ENCODE data around the gene TMEM203.
A peak's percentile ranks its signal among the peaks of the same experiment; 100 is the strongest.

The TMEM203 gene

DNA sequence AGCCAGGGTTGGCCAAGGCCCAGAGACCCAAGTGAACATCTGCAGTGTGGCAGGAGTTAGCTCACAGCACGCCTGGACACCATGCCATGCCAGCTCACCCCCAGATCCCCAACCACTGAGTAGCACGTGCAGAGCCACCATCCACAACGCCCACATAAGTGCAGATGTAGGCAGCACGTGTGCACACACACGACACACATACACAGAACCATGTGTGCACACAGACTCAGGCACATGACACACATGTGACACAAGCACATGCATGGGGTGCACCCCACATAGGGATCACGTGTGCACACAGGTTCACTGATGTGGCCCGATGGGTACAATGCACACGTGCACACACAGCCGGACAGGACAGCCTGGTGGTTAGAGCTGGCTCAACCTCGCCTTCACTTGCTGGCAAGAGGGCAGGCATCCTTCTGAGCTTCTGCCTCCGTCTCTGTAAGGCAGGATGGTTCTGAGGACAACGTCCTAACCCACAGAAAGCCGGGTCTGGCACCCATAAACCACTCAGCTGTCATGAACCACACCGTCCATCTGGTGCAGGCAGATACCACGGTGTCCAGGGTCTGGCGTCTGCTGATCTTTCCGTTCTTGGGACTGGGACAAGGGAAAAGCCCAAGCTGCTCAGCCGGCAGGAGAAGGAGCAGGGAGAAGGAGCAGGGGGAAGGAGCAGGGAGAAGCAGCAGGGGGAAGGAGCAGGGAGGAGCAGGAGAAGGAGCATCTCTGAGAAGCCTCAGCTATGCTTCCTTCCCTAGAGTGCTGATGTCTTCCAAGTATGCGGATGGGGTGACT is 47.6 kb downstream of the TMEM203 start:
- TF ChIP-seq, protein P1, sequence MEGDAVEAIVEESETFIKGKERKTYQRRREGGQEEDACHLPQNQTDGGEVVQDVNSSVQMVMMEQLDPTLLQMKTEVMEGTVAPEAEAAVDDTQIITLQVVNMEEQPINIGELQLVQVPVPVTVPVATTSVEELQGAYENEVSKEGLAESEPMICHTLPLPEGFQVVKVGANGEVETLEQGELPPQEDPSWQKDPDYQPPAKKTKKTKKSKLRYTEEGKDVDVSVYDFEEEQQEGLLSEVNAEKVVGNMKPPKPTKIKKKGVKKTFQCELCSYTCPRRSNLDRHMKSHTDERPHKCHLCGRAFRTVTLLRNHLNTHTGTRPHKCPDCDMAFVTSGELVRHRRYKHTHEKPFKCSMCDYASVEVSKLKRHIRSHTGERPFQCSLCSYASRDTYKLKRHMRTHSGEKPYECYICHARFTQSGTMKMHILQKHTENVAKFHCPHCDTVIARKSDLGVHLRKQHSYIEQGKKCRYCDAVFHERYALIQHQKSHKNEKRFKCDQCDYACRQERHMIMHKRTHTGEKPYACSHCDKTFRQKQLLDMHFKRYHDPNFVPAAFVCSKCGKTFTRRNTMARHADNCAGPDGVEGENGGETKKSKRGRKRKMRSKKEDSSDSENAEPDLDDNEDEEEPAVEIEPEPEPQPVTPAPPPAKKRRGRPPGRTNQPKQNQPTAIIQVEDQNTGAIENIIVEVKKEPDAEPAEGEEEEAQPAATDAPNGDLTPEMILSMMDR (IDR thresholded peaks at IDR 0.05; ENCODE audit: insufficient read depth, low read length, poor library complexity, severe bottlenecking), result no peak
- H3K27me3 ChIP-seq (replicated peaks; ENCODE audit: control insufficient read depth, insufficient read depth, low read length), result no peaks in the 10 kb centered on the region
- H3K4me3 ChIP-seq (replicated peaks; ENCODE audit: low read depth, low read length), result no peak overlapping the region

DNA sequence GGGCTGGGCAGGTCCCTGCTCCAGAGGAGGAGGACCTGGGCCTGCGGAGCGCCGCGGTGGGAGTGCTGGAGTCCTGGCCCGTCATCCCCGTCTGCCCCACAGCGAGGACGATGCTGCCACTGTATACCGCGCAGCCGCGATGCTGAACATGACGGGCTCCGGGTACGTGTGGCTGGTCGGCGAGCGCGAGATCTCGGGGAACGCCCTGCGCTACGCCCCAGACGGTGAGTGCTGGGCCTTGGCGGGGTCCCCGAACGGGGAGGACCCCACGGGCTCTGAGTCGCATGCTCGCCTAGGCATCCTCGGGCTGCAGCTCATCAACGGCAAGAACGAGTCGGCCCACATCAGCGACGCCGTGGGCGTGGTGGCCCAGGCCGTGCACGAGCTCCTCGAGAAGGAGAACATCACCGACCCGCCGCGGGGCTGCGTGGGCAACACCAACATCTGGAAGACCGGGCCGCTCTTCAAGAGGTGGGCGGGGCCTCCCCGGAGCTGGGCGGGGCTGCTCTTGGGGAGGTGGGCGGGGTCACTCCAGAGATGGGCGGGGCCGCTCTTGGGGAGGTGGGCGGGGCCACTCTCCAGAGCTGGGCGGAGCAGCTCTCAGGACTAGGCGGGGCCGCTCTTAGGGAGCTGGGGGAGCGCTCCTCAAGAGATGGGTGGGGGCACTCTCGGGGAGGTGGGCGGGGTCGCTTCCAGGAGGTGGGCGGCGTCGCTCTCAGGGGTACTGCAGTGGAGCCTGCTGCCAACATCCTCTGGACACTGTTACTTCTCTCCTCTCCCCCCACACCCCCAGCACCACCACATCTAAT is 48.7 kb downstream of the TMEM203 start:
- H3K4me3 ChIP-seq (replicated peaks; ENCODE audit: low read depth, low read length), result peak overlapping the region; percentile 43
- no peaks in the 10 kb centered on the region for H3K27me3 ChIP-seq (replicated peaks; ENCODE audit: control insufficient read depth, insufficient read depth, low read length)
- TF ChIP-seq, protein P1 (IDR thresholded peaks at IDR 0.05; ENCODE audit: insufficient read depth, low read length, poor library complexity, severe bottlenecking), result no peak
- no peaks in the 10 kb centered on the region for H3K36me3 ChIP-seq (ENCODE audit: control insufficient read depth, insufficient read depth, low read length)
- peak; percentile 82 for DNase-seq (ENCODE audit: extremely low read depth, insufficient read length)

More for the DNA sequence above, 47.6 kb downstream of the TMEM203 start:
- no peaks in the 10 kb centered on the region for H3K36me3 ChIP-seq (ENCODE audit: control insufficient read depth, insufficient read depth, low read length)
- DNase-seq (ENCODE audit: extremely low read depth, insufficient read length), result no peak
